ENCODE results near the gene PABPC1L.

- TF ChIP-seq, protein P1, sequence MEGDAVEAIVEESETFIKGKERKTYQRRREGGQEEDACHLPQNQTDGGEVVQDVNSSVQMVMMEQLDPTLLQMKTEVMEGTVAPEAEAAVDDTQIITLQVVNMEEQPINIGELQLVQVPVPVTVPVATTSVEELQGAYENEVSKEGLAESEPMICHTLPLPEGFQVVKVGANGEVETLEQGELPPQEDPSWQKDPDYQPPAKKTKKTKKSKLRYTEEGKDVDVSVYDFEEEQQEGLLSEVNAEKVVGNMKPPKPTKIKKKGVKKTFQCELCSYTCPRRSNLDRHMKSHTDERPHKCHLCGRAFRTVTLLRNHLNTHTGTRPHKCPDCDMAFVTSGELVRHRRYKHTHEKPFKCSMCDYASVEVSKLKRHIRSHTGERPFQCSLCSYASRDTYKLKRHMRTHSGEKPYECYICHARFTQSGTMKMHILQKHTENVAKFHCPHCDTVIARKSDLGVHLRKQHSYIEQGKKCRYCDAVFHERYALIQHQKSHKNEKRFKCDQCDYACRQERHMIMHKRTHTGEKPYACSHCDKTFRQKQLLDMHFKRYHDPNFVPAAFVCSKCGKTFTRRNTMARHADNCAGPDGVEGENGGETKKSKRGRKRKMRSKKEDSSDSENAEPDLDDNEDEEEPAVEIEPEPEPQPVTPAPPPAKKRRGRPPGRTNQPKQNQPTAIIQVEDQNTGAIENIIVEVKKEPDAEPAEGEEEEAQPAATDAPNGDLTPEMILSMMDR (IDR thresholded peaks at IDR 0.05), result no peak
- TF ChIP-seq POLR2A (IDR thresholded peaks at IDR 0.05), result no peak
Measured at GRCh38 chr20:44965651-44966029, 55.8 kb downstream of the PABPC1L start.
